ENCODE measurements around the gene ANKRD53.
"Not testable (repeated sequence)": the region's sequence is repeated elsewhere in the genome, so short reads cannot be mapped to it uniquely, and the experiment has no call there.

ANKRD53 gene

DNA sequence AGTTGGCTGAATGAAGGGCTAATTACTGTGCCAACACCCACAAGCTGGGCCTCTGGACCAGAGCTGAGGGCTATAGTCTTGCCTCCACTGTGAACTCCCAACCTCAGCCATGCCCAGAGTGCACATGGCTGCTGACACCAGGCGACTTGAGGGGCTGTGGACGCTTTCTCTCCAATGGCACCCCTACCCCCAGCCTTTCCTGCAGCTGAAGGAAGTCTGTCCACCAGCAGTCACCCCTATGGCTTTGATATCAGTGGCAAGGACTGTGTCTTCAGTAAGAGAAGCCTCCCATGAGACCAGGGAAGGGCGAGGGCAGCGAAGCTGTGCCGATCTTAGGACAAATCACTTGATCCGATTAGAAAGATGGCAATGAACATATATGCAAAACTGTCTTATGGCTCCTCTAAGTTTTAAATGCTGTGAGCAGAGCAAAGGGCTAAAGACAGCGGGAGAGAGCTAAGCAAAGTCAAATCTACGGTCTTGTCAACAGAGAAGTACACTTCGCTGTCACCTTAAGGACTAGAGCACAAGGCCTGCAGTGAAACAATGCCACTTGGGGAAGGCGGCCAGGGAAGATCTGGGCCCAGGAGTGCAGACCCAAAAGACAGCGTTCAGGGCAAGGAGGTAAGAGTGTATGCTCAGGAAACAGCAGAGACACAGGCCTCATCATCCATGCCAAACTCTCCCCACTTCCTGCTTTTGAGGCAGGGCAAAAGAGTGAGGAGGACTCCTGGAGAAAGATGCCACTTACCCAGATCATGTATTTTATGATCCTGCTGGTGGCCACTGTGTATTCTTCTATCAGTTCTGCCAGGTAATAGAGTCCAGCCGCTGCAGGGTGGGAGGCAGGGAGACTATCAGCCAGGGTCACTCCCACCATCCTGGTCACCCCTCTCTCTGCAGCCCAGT is 14.8 kb downstream of the ANKRD53 start:
- DNase-seq, result no peak

GRCh38 chr2:70994009-70994698 is 15.7 kb downstream of the ANKRD53 start:
- DNase-seq, result peak; percentile 4 to 15

DNA sequence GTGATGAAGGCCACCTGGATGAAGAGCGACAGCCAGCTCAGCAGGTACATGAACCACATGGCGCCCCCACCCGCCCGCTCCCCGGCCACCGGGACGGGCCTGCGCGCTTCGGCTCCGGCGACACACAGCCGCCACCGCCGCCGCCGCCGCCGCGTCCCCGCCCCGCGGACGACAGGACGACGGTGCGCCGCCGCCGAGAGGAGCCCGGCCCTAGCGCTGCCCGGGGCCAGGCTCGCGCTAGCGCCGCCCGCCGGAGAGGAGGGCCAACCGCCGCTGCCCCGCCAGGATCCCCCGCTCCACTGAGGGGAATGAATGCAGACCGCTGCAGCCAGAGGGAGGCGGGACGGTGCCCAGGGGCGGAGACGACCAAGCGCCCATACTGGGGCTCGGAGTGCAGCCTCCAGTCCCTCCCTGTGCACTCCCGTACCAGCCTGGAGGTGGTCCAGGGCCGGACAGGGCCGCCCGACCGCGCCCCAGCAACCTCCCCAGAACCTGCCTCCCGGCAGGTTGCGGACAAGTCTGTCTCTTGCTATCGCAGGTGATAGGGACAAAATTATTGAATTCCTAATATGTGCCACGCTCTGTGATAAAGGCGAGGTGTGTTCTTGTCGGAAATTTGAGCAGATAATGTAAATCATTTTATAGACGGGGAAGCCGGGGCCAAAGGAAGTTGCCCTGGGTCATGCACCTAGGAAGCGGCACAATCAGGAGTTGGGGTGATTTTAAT is 16.4 kb downstream of the ANKRD53 start, which contains the start of gene TEX261:
TSS of gene TEX261 (minus strand) at position 175 of the 727 bp plus-strand sequence. CDS start at position 59, 116 bp downstream.
- peak; percentile 89 to 92 for DNase-seq

DNA sequence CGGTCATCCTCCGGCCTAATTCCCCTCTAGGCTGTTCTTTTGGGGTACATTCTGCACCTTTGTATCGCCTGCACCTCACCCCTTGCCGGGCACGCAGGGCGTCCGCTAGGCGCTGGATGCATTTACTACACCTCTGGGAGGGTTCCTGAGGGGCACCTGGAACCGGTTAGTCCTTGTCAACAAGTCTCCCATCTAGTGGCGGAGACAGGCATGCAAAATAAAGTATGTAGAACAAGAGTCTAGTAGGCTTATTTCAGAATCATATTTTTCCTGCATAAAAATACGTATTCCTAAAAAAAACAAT is 16.9 kb downstream of the ANKRD53 start:
- peak; percentile 51 to 69 for DNase-seq

GRCh38 chr2:70998885-70999284 is 20.5 kb downstream of the ANKRD53 start:
- not testable (repeated sequence) for DNase-seq

DNA sequence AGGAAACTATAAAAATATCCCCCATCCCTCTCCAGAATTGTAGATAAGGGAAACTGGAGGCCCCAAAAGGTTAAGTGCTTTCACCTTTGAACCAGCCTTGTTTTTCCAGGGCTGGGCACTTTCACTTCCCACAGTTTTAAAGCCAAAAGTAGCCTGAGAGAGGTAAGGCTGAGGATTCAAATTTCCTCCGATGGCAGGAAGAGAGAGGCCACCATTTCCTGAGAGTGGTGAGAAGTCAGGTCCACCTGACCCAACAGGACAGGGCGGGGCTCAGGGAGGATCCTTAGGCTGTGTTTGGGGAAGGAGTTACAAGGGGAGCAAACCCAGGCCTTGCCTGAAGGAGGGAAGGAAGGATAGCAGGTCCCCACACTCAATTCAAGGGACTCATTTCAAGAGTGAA is 20.9 kb downstream of the ANKRD53 start:
- no peak for DNase-seq

DNA sequence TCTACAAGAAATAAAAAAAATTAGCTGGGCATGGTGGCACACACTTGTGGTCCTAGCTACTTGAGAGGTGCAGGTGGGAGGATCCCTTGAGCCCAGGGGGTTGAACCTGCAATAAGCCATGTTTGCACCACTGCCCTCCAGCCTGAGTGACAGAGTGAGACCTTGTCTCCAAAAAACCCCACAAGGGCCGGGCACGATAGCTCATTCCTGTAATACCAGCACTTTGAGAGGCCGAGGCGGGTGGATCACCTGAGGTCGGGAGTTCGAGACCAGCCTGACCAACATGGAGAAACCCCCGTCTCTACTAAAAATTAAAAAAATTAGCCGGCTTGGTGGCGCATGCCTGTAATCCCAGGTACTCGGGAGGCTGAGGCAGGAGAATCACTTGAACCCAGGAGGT is 21.5 kb downstream of the ANKRD53 start:
- not testable (repeated sequence) for DNase-seq

GRCh38 chr2:71000780-71001591 is 22.6 kb downstream of the ANKRD53 start:
- peak; percentile 82 to 83 for DNase-seq

DNA sequence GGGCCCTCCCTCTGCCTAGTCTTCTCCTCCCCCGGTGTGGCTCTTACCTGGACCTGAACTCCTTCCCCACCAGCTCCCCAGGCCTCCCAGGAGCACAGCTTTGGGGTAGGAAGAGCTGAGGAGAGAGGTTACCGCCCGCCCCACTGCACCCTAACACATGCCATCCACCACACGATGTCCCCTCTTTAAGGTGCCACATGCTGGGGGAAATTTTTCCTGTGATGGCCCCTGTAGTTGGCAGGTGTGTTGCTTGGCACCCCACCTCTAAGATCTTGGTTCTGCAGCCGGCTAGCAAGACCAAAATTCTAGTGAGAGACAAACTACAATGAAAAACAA is 23.1 kb downstream of the ANKRD53 start:
- no peak for DNase-seq

DNA sequence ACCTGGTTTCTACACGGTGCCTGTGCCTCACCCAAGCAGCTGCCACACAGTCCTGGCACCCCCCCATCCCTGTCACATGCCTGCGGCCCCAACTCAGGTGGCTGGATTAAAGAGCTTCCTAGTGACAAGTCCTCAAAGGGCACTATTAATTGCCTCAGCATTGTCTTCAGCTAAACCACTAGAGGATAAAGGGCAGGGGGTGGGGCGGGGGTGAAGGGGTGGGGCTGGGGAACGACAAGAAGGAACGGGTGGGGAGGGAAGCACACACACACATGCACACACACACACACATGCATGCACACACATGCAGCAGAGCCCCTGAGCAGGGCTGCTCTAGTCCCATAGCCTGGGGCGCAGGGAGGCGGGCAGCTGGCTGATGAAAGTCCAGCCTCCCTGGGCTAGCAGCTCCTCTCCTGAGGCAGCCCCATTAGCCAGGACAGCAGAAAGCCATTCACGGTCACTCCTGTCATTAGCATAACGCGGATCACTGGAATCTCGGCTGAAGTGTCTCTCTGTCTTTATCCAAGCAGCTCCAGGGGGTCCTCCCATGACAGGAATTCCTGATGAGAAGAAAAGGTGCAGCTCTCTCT is 23.6 kb downstream of the ANKRD53 start:
- no peak for DNase-seq

DNA sequence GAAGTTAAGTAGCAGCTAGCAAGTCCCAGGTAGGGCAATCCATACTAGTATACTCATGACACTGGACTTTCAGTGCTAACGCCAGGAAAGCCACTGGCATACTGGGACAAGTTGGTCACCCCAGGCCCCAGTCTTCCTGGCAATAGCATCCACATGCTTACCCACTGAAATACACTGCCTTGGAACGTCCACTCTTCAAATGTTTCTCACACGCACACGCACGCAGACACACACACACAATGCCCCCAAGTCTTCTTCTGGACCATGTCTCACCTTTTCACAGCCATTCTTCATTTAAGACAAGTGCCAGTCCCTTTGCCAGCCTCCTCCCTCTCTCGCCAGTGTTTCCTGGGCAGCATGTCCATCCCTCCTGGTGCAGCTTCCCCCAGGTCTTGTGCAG is 25.0 kb downstream of the ANKRD53 start:
- DNase-seq, result no peak

- no peak for DNase-seq
Observed at GRCh38 chr2:71003966-71004755, 25.7 kb downstream of the ANKRD53 start.

DNA sequence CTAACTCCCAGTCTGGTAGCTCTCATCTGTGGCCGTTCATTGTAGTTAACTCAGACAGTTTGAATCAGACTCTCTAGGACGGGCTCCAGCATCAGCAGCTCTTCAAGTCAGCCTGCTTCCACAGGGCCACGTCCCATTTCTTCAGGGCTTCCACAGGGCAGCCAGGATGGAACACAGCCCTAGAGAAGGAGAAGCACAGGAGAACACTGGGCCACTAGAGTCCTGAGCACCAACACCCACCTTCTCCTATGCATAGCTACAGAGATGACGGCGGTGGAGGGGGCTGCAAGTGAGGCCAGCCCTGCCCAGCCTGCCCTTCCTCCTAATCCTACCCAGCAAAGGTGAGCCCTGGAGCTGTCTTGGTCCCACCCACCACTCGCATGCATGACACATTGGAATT is 26.4 kb downstream of the ANKRD53 start:
- DNase-seq, result no peak

DNA sequence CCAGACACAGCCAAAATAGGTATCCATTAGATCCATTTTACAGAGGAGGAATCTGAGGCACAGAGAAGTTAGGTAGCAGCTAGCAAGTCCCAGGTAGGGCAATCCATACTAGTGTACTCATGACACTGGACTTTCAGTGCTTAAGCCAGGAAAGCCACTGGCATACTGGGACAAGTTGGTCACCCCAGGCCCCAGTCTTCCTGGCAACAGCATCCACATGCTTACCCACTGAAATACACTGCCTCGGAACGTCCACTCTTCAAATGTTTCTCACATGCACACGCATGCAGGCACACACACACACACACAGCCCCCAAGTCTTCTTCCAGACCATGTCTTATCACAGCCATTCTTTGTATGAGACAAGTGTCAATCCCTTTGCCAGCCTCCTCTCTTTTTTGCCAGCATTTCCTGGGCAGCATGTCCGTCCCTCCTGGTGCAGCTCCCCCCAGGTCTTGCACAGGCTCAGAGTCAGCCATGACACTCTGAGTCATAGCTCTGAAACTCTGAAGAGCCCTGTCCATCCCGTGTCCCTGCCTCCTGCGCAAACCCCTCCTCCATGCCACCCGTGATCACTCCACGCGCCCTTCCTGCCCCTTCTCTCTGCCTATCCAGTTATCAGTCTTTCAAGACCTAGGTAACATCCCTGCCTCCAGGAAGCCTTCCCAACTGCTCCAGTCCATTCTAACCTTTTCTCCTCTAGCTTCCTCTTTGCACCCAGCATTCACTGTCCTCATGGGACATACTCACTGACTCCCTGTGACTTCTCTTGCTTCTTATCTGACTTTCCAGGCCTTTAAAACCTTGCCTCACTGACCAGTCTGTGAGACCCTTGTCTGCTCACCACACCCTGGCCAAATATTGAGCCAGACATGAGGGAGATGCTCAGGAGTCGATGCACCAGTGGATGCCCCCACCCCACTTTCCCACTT is 27.1 kb downstream of the ANKRD53 start:
- DNase-seq, result no peak

- DNase-seq, result no peak
Observed at GRCh38 chr2:71006323-71006722, 27.9 kb downstream of the ANKRD53 start.

- no peak for DNase-seq
Observed at GRCh38 chr2:71006955-71007799, 28.7 kb downstream of the ANKRD53 start.

DNA sequence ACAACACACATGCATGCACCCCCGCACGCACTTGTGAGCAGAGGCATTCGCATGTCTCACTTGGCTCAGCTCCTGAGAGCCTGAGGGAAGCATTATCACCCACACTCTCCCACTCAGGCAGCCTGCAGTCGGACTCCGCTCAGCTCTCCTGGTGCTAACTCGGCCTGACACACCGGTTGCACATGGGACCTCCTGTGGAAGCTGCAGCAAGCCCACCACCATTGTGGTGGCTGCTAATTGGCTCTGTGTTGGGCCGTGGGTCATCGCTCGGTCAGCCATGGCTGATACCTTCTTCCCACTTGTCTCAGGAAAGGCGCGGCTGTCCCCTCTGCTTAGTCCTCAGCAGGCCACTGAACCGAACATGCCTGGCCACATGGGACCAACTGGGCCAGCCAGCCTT is 29.9 kb downstream of the ANKRD53 start:
- DNase-seq, result no peak

DNA sequence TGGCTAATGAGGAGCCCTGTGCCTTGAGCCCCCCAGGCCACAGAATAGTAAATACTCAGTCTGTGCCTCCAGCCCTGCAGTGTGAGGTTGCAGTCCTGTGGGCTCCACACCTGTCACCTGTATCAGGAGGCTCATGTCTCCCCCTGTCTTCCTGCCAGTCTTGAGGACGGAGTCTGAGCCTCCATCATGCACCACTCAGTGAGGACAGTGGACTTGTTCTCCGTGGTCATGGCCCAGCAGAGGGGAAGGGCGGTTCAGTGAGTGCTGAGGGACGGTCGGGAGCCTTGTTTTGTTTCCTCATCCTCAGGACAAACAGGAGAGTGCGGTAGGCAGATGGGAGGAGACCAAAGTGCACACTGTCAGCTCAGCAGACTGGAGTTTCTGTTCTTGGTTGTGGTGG is 33.4 kb downstream of the ANKRD53 start:
- not testable (repeated sequence) for DNase-seq

- DNase-seq, result no peak
Observed at GRCh38 chr2:71018625-71019024, 40.2 kb downstream of the ANKRD53 start.
